Measurements from ENCODE around the gene GC. TPM values are rescaled to one million over a fixed set of nuclear protein-coding genes. Genes with fewer than 3 reads are reported as not detected.
A peak's percentile ranks its signal among the peaks of the same experiment; 100 is the strongest.

GC gene
- total and polyA plus RNA-seq, 2 of the 8 experiments (the other 6 are each of a cell fraction or from before 2014, with no cell fraction given) = 0.09 to 0.34 TPM

DNA sequence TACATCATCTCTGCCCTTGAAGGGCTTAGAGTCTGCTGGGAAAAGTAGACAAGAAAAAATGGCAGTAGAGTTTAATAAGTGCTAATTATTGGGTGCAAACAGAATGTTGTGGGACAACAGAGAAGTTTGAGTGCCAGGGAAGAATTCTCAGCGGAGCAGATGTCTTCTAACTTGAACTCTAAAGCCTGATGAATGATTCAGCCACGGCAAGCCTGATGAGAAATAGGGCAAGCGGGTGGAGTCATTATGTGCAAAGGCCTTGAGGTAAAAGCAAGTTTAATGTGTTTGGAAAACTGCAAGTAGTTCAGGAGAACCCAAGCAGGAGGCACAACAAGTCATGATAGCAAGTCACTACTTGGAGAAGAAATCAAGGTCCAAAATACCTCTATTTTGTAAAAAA lies 37.5 kb downstream of the GC start:
- H3K23ac ChIP-seq (ENCODE audit: insufficient read length) = no peak overlapping the region
- H4K5ac ChIP-seq (ENCODE audit: insufficient read length, low read depth, low read length) = no peak overlapping the region
- ChIA-PET POLR2A (ENCODE audit: partially characterized antibody) (no interaction called here), CTCF (ENCODE audit: partially characterized antibody) (no interaction called here)
- H3K18ac ChIP-seq (ENCODE audit: extremely low read depth, low read length) = no peak overlapping the region
- no peak overlapping the region for H2BK12ac ChIP-seq (ENCODE audit: low read depth, low read length)
- H3K9me3 ChIP-seq (ENCODE audit: insufficient read depth in 2 of 2, low read depth in 1 of 2, low read length in 1 of 2) = no peaks in the 10 kb centered on the region
- no peaks in the 10 kb centered on the region for H3K79me2 ChIP-seq (ENCODE audit: control insufficient read depth in 1 of 2, insufficient read depth in 2 of 2, low read length in 2 of 2)
- no peaks in the 10 kb centered on the region for H3K4me1 ChIP-seq (replicated peaks in 1 of 4; ENCODE audit: control insufficient read depth in 3 of 4, insufficient read depth in 4 of 4, low read length in 3 of 4)
- H3K14ac ChIP-seq (ENCODE audit: insufficient read length) = no peak overlapping the region
- no peak overlapping the region for H3K4me2 ChIP-seq (ENCODE audit: insufficient read depth in 1 of 2, low read depth in 2 of 2, low read length in 2 of 2)
- no peaks in the 10 kb centered on the region for H3K36me3 ChIP-seq (ENCODE audit: control insufficient read depth in 2 of 4, insufficient read depth in 4 of 4, low read length in 3 of 4)
- no peaks in the 10 kb centered on the region for H4K20me1 ChIP-seq (replicated peaks in 1 of 2; ENCODE audit: control insufficient read depth in 1 of 2, insufficient read depth in 2 of 2, low read length in 2 of 2)
- no peaks in the 10 kb centered on the region for H3K79me1 ChIP-seq (ENCODE audit: low read depth, low read length)
- 97% methylated on average over 3 of the region's 3 CpGs; no CpG with 5 or more reads in 1 of the 2 experiments for WGBS, 2 experiments (ENCODE audit: extremely low coverage in 1 of 2, insufficient coverage in 1 of 2, insufficient read length in 1 of 2, insufficient replicate concordance in 2 of 2, low coverage in 1 of 2, low lambda C conversion rate in 2 of 2, missing lambda C conversion rate in 1 of 2)
- no peak overlapping the region for H4K8ac ChIP-seq (ENCODE audit: extremely low read depth, insufficient read depth, low read length)
- H2BK5ac ChIP-seq (ENCODE audit: low read depth, low read length) = no peak overlapping the region
- H3K27me3 ChIP-seq (replicated peaks in 1 of 4; ENCODE audit: control insufficient read depth in 3 of 4, extremely low read depth in 1 of 4, insufficient read depth in 3 of 4, low read length in 3 of 4) = no peaks in the 10 kb centered on the region
- no peak overlapping the region for H2AK5ac ChIP-seq (ENCODE audit: low read depth, low read length)
- no peak overlapping the region for H3K9ac ChIP-seq (replicated peaks in 1 of 4; ENCODE audit: extremely low read depth in 1 of 4, low read depth in 3 of 4, low read length in 3 of 4)
- no peak overlapping the region for H2BK15ac ChIP-seq (ENCODE audit: low read length)
- H3K23me2 ChIP-seq (ENCODE audit: low read depth, low read length) = no peaks in the 10 kb centered on the region
- no peak overlapping the region for H3K4me3 ChIP-seq (ENCODE audit: extremely low read depth in 1 of 4, insufficient read depth in 2 of 4, low read depth in 3 of 4, low read length in 4 of 4)
- peak overlapping the region; percentile 23 for H3K4ac ChIP-seq (replicated peaks; ENCODE audit: insufficient read length, low read depth, low read length)
- FAIRE-seq = no peak
- no peak overlapping the region for H2AFZ ChIP-seq (ENCODE audit: low read length)
- DNase-seq (ENCODE audit: low read depth in 1 of 2, low spot score in 2 of 2) = no peak
- no peak overlapping the region for H4K91ac ChIP-seq (replicated peaks; ENCODE audit: insufficient read length, low read length)
- no peak overlapping the region for H3K56ac ChIP-seq (replicated peaks; ENCODE audit: insufficient read length, low read depth, low read length)
- no peak overlapping the region for H2BK20ac ChIP-seq (ENCODE audit: low read length)
- no peak overlapping the region for H2BK120ac ChIP-seq (replicated peaks; ENCODE audit: low read depth, low read length)
- H3K27ac ChIP-seq (ENCODE audit: low read depth, low read length) = no peak overlapping the region
- TF ChIP-seq CHD1 (IDR thresholded peaks at IDR 0.05; ENCODE audit: low read depth, low read length) (no peak), ZNF274 (IDR thresholded peaks at IDR 0.05; ENCODE audit: borderline replicate concordance, extremely low read depth, low read length) (no peak), JUND (IDR thresholded peaks at IDR 0.05; ENCODE audit: low read length) (no peak), HDAC2 (IDR thresholded peaks at IDR 0.05; ENCODE audit: borderline replicate concordance in 1 of 2, low read depth in 2 of 2, low read length in 2 of 2) (no peak), NRF1 (IDR thresholded peaks at IDR 0.05; ENCODE audit: low read depth, low read length) (no peak), CTBP2 (IDR thresholded peaks at IDR 0.05; ENCODE audit: borderline replicate concordance, insufficient read depth, insufficient read length, low read length) (no peak), PHF8 (conservative IDR thresholded peaks at IDR 0.05; ENCODE audit: low read depth, low read length) (no peak), HDAC6 (IDR thresholded peaks at IDR 0.05; ENCODE audit: low read depth, low read length) (no peak), SRF (IDR thresholded peaks at IDR 0.05; ENCODE audit: low read depth, low read length) (no peak), SIN3A (conservative IDR thresholded peaks at IDR 0.05 in 1 of 2, IDR thresholded peaks at IDR 0.05 in 1 of 2; ENCODE audit: low read depth in 1 of 2, low read length in 2 of 2) (no peak), MAFK (IDR thresholded peaks at IDR 0.05; ENCODE audit: low read depth, low read length) (no peak), KDM4A (IDR thresholded peaks at IDR 0.05; ENCODE audit: low read depth, low read length, severe bottlenecking) (no peak), CHD2 (IDR thresholded peaks at IDR 0.05; ENCODE audit: low read length) (no peak)
- TF ChIP-seq, protein P1, sequence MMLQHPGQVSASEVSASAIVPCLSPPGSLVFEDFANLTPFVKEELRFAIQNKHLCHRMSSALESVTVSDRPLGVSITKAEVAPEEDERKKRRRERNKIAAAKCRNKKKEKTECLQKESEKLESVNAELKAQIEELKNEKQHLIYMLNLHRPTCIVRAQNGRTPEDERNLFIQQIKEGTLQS (IDR thresholded peaks at IDR 0.05; ENCODE audit: insufficient read depth, low read depth, low read length) = no peak

All from H1 (cell line).